Measurements from ENCODE around the gene NMB. TPM values are rescaled to one million over a fixed set of nuclear protein-coding genes. Genes with fewer than 3 reads are reported as not detected.

NMB gene
- total and polyA plus RNA-seq, 2 donors (not counting 1 experiment from before 2014, with no cell fraction given) = 1.5 to 3.6 TPM

DNA sequence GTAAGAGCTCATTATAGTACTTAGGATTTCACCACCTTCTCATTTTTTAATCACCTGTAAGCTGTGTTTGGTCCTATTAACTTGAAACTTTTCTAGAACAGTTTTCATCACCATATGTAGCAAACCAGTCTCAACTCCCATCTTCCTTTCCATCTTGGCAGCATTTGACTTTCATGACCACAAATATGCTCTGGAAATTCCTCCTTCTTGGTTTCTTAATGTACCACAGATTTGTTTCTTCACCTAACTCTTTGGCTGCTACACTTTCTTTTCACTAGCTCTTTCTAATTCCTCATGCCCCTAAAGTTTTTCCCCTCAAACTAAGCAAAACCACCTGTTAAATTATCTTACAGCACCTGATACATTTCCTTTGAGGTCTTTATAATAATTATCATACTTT, 13.2 kb upstream of the NMB start:
- no peak overlapping the region for H2AFZ ChIP-seq (ENCODE audit: low read length)
- H3K4me1 ChIP-seq (ENCODE audit: control insufficient read depth, extremely low read depth, insufficient read depth, low read length) = peaks cover 10% of the 10 kb centered on the region
- H3K79me2 ChIP-seq (ENCODE audit: control insufficient read depth, insufficient read depth, low read length) = no peaks in the 10 kb centered on the region
- no peaks in the 10 kb centered on the region for H3K36me3 ChIP-seq (ENCODE audit: control insufficient read depth, insufficient read depth, low read length)
- H3K9ac ChIP-seq (ENCODE audit: insufficient read depth, low read length) = no peak overlapping the region
- peak overlapping the region; percentile 32 for H3K4me2 ChIP-seq (ENCODE audit: extremely low read depth, insufficient read depth, low read length)
- DNase-seq (ENCODE audit: low read depth in 2 of 2) = peak; percentile 82 to 89
- no peak overlapping the region for H3K27ac ChIP-seq (ENCODE audit: insufficient read depth, low read length)
- H4K20me1 ChIP-seq (ENCODE audit: control insufficient read depth, extremely low read depth, insufficient read depth, low read length) = no peaks in the 10 kb centered on the region
- no peak for TF ChIP-seq EZH2 (IDR thresholded peaks at IDR 0.05; ENCODE audit: low read length, missing control alignments)
- TF ChIP-seq, protein P1, sequence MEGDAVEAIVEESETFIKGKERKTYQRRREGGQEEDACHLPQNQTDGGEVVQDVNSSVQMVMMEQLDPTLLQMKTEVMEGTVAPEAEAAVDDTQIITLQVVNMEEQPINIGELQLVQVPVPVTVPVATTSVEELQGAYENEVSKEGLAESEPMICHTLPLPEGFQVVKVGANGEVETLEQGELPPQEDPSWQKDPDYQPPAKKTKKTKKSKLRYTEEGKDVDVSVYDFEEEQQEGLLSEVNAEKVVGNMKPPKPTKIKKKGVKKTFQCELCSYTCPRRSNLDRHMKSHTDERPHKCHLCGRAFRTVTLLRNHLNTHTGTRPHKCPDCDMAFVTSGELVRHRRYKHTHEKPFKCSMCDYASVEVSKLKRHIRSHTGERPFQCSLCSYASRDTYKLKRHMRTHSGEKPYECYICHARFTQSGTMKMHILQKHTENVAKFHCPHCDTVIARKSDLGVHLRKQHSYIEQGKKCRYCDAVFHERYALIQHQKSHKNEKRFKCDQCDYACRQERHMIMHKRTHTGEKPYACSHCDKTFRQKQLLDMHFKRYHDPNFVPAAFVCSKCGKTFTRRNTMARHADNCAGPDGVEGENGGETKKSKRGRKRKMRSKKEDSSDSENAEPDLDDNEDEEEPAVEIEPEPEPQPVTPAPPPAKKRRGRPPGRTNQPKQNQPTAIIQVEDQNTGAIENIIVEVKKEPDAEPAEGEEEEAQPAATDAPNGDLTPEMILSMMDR (conservative IDR thresholded peaks at IDR 0.05 in 1 of 2, IDR thresholded peaks at IDR 0.05 in 1 of 2; ENCODE audit: low read depth in 1 of 2, low read length in 2 of 2) = no peak
- H3K4me3 ChIP-seq (replicated peaks in 1 of 4; ENCODE audit: control extremely low read depth in 1 of 4, insufficient read depth in 1 of 4, low read depth in 3 of 4, low read length in 4 of 4) = no peak overlapping the region
- H3K27me3 ChIP-seq (ENCODE audit: control insufficient read depth, insufficient read depth, low read length) = no peaks in the 10 kb centered on the region
- H3K9me3 ChIP-seq (ENCODE audit: control insufficient read depth, insufficient read depth, low read depth, low read length) = no peaks in the 10 kb centered on the region

- peak in 1 of 2 donors; percentile 63 for DNase-seq (ENCODE audit: low read depth in 2 of 2)
- H3K4me2 ChIP-seq (ENCODE audit: extremely low read depth, insufficient read depth, low read length) = no peak overlapping the region
Measured at GRCh38 chr15:84669726-84670125, 11.7 kb upstream of the NMB start.

DNA sequence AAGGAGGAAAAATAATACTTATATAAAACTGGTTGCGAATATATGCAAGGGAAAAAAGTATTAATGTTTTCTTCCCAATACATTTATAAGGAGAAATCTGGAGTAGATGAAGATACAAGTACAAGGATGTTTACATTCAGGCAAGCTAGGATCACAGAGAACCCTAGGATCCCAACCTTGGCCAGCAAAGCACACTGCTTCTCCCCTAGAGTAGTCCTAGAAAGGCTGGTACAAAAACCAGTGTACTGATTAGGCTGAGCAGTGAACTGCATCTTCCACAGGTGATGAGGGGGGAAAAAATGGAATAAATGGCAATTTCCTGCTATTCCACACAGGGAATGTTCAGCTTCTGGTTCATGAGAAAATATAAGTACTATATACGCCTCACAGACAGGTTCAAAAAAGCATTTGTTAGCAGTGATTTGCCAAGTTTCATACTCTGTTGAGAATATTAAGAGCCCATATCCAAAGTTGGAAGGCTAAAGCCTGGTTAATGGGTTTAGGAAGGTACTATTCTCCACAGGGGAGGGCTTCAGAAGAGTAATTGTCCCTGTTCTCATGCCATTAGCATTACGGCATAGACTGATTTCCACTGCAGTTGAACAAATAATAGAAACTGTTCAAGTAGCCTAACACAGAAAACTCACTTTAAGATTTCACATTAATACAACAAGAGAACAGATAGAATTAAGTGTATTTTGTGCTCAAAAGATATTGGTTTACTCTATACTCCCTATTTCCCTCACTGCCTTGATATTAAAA, 10.4 kb upstream of the NMB start:
- no peaks in the 10 kb centered on the region for H3K27me3 ChIP-seq (ENCODE audit: control insufficient read depth, insufficient read depth, low read length)
- peaks cover 6% of the 10 kb centered on the region for H3K36me3 ChIP-seq (ENCODE audit: control insufficient read depth, insufficient read depth, low read length)
- no peak overlapping the region for H3K9ac ChIP-seq (ENCODE audit: insufficient read depth, low read length)
- H2AFZ ChIP-seq (ENCODE audit: low read length) = no peak overlapping the region
- no peaks in the 10 kb centered on the region for H4K20me1 ChIP-seq (ENCODE audit: control insufficient read depth, extremely low read depth, insufficient read depth, low read length)
- H3K4me3 ChIP-seq (replicated peaks in 1 of 4; ENCODE audit: control extremely low read depth in 1 of 4, insufficient read depth in 1 of 4, low read depth in 3 of 4, low read length in 4 of 4) = no peak overlapping the region
- DNase-seq (ENCODE audit: low read depth in 2 of 2) = no peak
- no peak overlapping the region for H3K4me2 ChIP-seq (ENCODE audit: extremely low read depth, insufficient read depth, low read length)
- no peaks in the 10 kb centered on the region for H3K9me3 ChIP-seq (ENCODE audit: control insufficient read depth, insufficient read depth, low read depth, low read length)
- H3K27ac ChIP-seq (ENCODE audit: insufficient read depth, low read length) = no peak overlapping the region
- H3K79me2 ChIP-seq (ENCODE audit: control insufficient read depth, insufficient read depth, low read length) = no peaks in the 10 kb centered on the region
- H3K4me1 ChIP-seq (ENCODE audit: control insufficient read depth, extremely low read depth, insufficient read depth, low read length) = peaks cover 10% of the 10 kb centered on the region
- TF ChIP-seq EZH2 (IDR thresholded peaks at IDR 0.05; ENCODE audit: low read length, missing control alignments) = no peak
- TF ChIP-seq, protein P1 (conservative IDR thresholded peaks at IDR 0.05 in 1 of 2, IDR thresholded peaks at IDR 0.05 in 1 of 2; ENCODE audit: low read depth in 1 of 2, low read length in 2 of 2) = no peak

More at GRCh38 chr15:84669726-84670125, 11.7 kb upstream of the NMB start:
- H3K27me3 ChIP-seq (ENCODE audit: control insufficient read depth, insufficient read depth, low read length) = no peaks in the 10 kb centered on the region
- H3K4me3 ChIP-seq (replicated peaks in 1 of 4; ENCODE audit: control extremely low read depth in 1 of 4, insufficient read depth in 1 of 4, low read depth in 3 of 4, low read length in 4 of 4) = no peak overlapping the region
- no peaks in the 10 kb centered on the region for H4K20me1 ChIP-seq (ENCODE audit: control insufficient read depth, extremely low read depth, insufficient read depth, low read length)
- no peak overlapping the region for H3K27ac ChIP-seq (ENCODE audit: insufficient read depth, low read length)
- no peaks in the 10 kb centered on the region for H3K79me2 ChIP-seq (ENCODE audit: control insufficient read depth, insufficient read depth, low read length)
- H3K4me1 ChIP-seq (ENCODE audit: control insufficient read depth, extremely low read depth, insufficient read depth, low read length) = peaks cover 10% of the 10 kb centered on the region
- H2AFZ ChIP-seq (ENCODE audit: low read length) = no peak overlapping the region
- H3K36me3 ChIP-seq (ENCODE audit: control insufficient read depth, insufficient read depth, low read length) = peaks cover 6% of the 10 kb centered on the region
- H3K9me3 ChIP-seq (ENCODE audit: control insufficient read depth, insufficient read depth, low read depth, low read length) = no peaks in the 10 kb centered on the region
- TF ChIP-seq EZH2 (IDR thresholded peaks at IDR 0.05; ENCODE audit: low read length, missing control alignments) = no peak
- TF ChIP-seq, protein P1 (conservative IDR thresholded peaks at IDR 0.05 in 1 of 2, IDR thresholded peaks at IDR 0.05 in 1 of 2; ENCODE audit: low read depth in 1 of 2, low read length in 2 of 2) = no peak
- H3K9ac ChIP-seq (ENCODE audit: insufficient read depth, low read length) = no peak overlapping the region

All from fibroblast of lung (primary cell).